Transverse colon (tissue), 4 donors: Measurements from ENCODE around the gene ID3. TPM values are rescaled to one million over a fixed set of nuclear protein-coding genes. Genes with fewer than 3 reads are reported as not detected.

ENCODE experiments used
- DNase-seq: peaks from one replicate; pipeline ENCODE4 v3.0.0-alpha.2; 2019
- H3K27ac ChIP-seq, 4 donors: fragments of 200-600 bp; sonication (generic); 2 replicates each; pipeline ENCODE4 v1.5.1; 2016 to 2018; ENCODE audit warnings: inconsistent platforms in 4 of 4
- H3K27me3 ChIP-seq: fragments of 200-600 bp; sonication (generic); 2 replicates; pipeline ENCODE4 v1.5.1; 2017; ENCODE audit warnings: inconsistent platforms
- H3K36me3 ChIP-seq, 4 donors: fragments of 200-600 bp; sonication (generic); 2 replicates each; pipeline ENCODE4 v1.5.1; 2017 to 2019; ENCODE audit warnings: inconsistent platforms in 4 of 4
- H3K4me1 ChIP-seq, 4 donors: fragments of 200-600 bp; sonication (generic); 2 replicates each; pipeline ENCODE4 v1.5.1; 2017 to 2020; ENCODE audit warnings: inconsistent platforms in 4 of 4
- H3K4me3 ChIP-seq, 4 donors: fragments of 200-600 bp; sonication (generic); 1 replicate in 1 of 4; 2 replicates in 3 of 4; pipeline versions ENCODE4 v1.5.1 to v1.6.1; 2017 to 2019; ENCODE audit warnings: inconsistent platforms in 4 of 4
- H3K9me3 ChIP-seq, 2 donors: fragments of 200-600 bp; sonication (generic); 2 replicates each; pipeline ENCODE4 v1.5.1; 2017 to 2019; ENCODE audit warnings: inconsistent platforms in 2 of 2
- EP300 ChIP-seq: sonication (generic); formaldehyde crosslinking; IDR thresholded peaks from one replicate; pipeline ENCODE4 v1.6.1; 2017; ENCODE audit warnings: antibody characterized with exemption, low read depth
- POLR2A ChIP-seq: fragments of 450-650 bp; IDR thresholded peaks from one replicate; pipeline ENCODE4 v1.6.1; 2016; ENCODE audit warnings: antibody characterized with exemption, mild to moderate bottlenecking, moderate library complexity
- POLR2AphosphoS5 ChIP-seq, 3 donors: sonication (generic); formaldehyde crosslinking; IDR thresholded peaks; one replicate each; pipeline ENCODE4 v1.6.1; 2016; ENCODE audit warnings: antibody characterized with exemption in 3 of 3
- WGBS, 2 donors: methylation state at CpG; one replicate each; pipeline ENCODE4 v1.1.5; 2018; ENCODE audit warnings: low coverage in 1 of 2; 5-methylcytosine and 5-hydroxymethylcytosine counted together
- in situ Hi-C, 4 donors: fragments of 200-750 bp; cut with MboI; loops; one replicate each; pipeline versions ENCODE4 v1.15.0 to v1.15.1; 2017; ENCODE audit warnings: low sequenced_read_pairs in 3 of 4, low pct_ligation_motif_present in 1 of 4, low pct_unique_long_range_greater_than_20kb in 1 of 4
- intact Hi-C: fragments of 100-400 bp; cut with DNase I; formaldehyde crosslinking; loops from one replicate; pipeline ENCODE4 v1.15.1; 2023; ENCODE audit warnings: low total_unique reads
- total RNA-seq, 4 donors: library from RNA; depleted of rRNA; stranded (reverse); fragments of >200 nt; gene quantifications; one replicate each; pipeline ENCODE4 v1.1.0, GENCODE V29; 2016
- TF ChIP-seq, protein P1 (sequence below), 5 experiments: fragments of 200-600 bp in 3 of 5; fragments of 450-650 bp in 2 of 5; sonication (generic) in 3 of 5; IDR thresholded peaks; 1 replicate in 2 of 5; 2 replicates in 3 of 5; pipeline ENCODE4 v1.5.1; 2016 to 2017; ENCODE audit warnings: antibody characterized with exemption in 5 of 5, inconsistent platforms in 3 of 5, mild to moderate bottlenecking in 2 of 5, moderate library complexity in 1 of 5

The ID3 gene
- total RNA-seq, 4 donors from 2014 or later: 174 to 363 (median 253) TPM

DNA sequence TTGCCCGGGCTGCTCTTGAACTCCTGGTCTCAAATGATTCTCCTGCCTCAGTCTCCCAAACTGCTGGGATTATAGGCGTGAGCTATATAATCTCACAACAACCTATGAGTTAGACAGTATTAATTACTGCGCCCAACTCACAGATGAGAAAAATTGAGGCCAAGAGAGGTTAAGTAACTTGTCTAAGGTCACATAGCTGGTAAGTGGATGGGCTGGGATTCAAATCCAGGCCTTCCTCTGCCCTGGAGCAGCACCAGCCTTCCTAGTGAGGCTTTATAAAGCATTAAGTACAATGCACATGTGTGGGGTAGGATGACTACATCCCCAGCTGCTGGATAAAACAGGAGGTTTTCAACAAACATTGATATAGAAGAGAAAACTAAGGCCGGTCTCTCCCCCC is 43.4 kb downstream of the ID3 start:
- 98 to 100% methylated on average over 1 to 4 of the region's 4 CpGs for WGBS, 2 donors
- in situ Hi-C loops: no loop called here
- Histone ChIP-seq H3K9me3 (no peaks in the 10 kb centered on the region), H3K27me3 (no peaks in the 10 kb centered on the region), H3K27ac (no peak overlapping the region), H3K36me3 (no peaks in the 10 kb centered on the region), H3K4me1 (no peaks in the 10 kb centered on the region), H3K4me3 (no peak overlapping the region)
- intact Hi-C loops: no loop called here
- no peak for DNase-seq
- no peak for TF ChIP-seq POLR2A

DNA sequence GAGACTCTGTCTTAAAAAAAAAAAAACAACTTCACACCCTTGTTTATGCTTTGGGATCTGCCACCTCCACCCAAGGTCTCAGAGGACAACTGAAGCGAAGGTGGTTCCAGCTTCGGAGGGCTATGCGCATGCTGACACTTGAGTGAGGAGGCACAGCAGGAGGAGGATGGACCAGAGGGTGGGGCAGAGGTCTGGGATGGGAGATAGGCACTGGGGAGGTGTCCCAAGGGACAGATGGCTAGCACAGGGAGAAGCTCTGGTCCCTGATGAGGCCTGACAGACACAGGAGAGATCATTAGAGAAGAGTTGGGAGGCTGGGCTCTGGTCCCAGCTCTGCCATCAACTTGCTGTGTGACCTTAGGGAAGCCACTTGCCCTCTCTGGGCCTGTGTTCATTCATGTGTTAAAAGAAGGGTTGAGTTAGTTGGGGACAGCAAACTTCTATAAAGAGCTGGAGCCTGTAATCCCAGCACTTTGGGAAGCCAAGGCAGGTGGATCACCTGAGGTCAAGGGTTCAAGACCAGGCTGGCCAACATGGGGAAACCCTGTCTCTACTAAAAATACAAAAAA is 45.1 kb downstream of the ID3 start:
- intact Hi-C loops (no loop called here), in situ Hi-C loops (no loop called here)
- no peak overlapping the region for H3K27ac ChIP-seq
- H3K9me3 ChIP-seq: no peaks in the 10 kb centered on the region
- H3K36me3 ChIP-seq: no peaks in the 10 kb centered on the region
- H3K27me3 ChIP-seq: no peaks in the 10 kb centered on the region
- no peak overlapping the region for H3K4me3 ChIP-seq
- TF ChIP-seq, protein P1, sequence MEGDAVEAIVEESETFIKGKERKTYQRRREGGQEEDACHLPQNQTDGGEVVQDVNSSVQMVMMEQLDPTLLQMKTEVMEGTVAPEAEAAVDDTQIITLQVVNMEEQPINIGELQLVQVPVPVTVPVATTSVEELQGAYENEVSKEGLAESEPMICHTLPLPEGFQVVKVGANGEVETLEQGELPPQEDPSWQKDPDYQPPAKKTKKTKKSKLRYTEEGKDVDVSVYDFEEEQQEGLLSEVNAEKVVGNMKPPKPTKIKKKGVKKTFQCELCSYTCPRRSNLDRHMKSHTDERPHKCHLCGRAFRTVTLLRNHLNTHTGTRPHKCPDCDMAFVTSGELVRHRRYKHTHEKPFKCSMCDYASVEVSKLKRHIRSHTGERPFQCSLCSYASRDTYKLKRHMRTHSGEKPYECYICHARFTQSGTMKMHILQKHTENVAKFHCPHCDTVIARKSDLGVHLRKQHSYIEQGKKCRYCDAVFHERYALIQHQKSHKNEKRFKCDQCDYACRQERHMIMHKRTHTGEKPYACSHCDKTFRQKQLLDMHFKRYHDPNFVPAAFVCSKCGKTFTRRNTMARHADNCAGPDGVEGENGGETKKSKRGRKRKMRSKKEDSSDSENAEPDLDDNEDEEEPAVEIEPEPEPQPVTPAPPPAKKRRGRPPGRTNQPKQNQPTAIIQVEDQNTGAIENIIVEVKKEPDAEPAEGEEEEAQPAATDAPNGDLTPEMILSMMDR (IDR thresholded peaks at IDR 0.05): no peak
- TF ChIP-seq EP300 (no peak), POLR2AphosphoS5 (IDR thresholded peaks at IDR 0.05) (no peak), POLR2A (no peak)
- H3K4me1 ChIP-seq: no peaks in the 10 kb centered on the region
- WGBS, 2 donors: 92% methylated on average over 3 of the region's 3 CpGs; no CpG with 5 or more reads in 1 of the 2 donors
- no peak for DNase-seq

DNA sequence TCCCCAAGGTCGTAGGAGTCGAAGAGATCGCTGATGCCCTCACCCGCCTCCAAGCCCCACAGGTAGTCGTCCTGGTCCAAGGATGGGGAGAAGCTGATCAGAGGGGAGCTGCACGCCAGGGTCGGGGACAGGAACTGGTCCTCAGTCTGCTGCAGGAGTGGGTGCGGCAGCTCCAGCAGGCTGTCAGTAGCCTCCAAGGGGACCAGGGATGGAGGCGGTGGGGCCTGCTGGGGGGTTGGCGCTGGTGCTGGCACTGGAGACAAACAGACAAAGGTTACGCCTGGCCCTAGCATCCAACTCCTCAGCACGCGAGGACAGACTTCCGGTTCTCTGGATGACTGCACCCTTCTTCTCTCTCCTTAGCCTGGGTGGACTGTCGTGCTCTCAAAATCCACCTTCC is 49.4 kb downstream of the ID3 start:
- H3K9me3 ChIP-seq: no peaks in the 10 kb centered on the region
- no peak overlapping the region for H3K27ac ChIP-seq
- H3K27me3 ChIP-seq: no peaks in the 10 kb centered on the region
- no peak overlapping the region for H3K4me3 ChIP-seq
- H3K36me3 ChIP-seq: no peaks in the 10 kb centered on the region
- in situ Hi-C loops (no loop called here), intact Hi-C loops (no loop called here)
- DNase-seq: no peak
- TF ChIP-seq POLR2AphosphoS5 (IDR thresholded peaks at IDR 0.05) (no peak), POLR2A (no peak), EP300 (no peak)
- TF ChIP-seq, protein P1 (IDR thresholded peaks at IDR 0.05): no peak
- WGBS, 2 donors: 80 to 94% methylated on average over 1 to 7 of the region's 15 CpGs
- no peaks in the 10 kb centered on the region for H3K4me1 ChIP-seq

Other genes starting within 250 kb of the ID3 start
- 100 to 1,000 TPM in 1 of 4 donors, 10 to 100 TPM in 3; 13.5 to 120 (median 60.8) TPM for gene HNRNPR, start 215.2 kb downstream of the ID3 start, total RNA-seq
- 100 to 1,000 TPM in 1 of 4 donors, 10 to 100 TPM in 3; 12.5 to 125 (median 12.9) TPM for gene ZNF436, start 189.7 kb downstream of the ID3 start, total RNA-seq
- gene TCEA3, start 134.8 kb downstream of the ID3 start, total RNA-seq: 100 to 1,000 TPM; 137 to 761 (median 198) TPM
- gene ASAP3, start 75.3 kb downstream of the ID3 start, total RNA-seq: 10 to 100 TPM; 38.2 to 62.9 (median 48.3) TPM
- 10 to 100 TPM in 2 of 4 donors, 1 to 10 TPM in 2; 6.7 to 11.6 (median 8.9) TPM for gene E2F2, start 28.3 kb downstream of the ID3 start, total RNA-seq
- 100 to 1,000 TPM; 382 to 822 (median 494) TPM for gene RPL11, start 132.3 kb upstream of the ID3 start, total RNA-seq
- gene ELOA, start 184.0 kb upstream of the ID3 start, total RNA-seq: 10 to 100 TPM in 3 of 4 donors, 1 to 10 TPM in 1; 9.6 to 39.3 (median 33.2) TPM
- gene PITHD1, start 218.9 kb upstream of the ID3 start, total RNA-seq: 10 to 100 TPM; 36.7 to 40.6 (median 38.9) TPM
- 100 to 1,000 TPM in 1 of 4 donors, 10 to 100 TPM in 3; 23.1 to 110 (median 84.4) TPM for gene LYPLA2, start 231.6 kb upstream of the ID3 start, total RNA-seq
- 100 to 1,000 TPM in 2 of 4 donors, 10 to 100 TPM in 2; 28.5 to 166 (median 124) TPM for gene GALE, start 241.3 kb upstream of the ID3 start, total RNA-seq